HCT116 (cell line): Measurements from ENCODE around the gene MIEN1. TPM values are rescaled to one million over a fixed set of nuclear protein-coding genes. Genes with fewer than 3 reads are reported as not detected.

ENCODE experiments used
- ATAC-seq: fragments of 200-7000 bp; cut with Tn5 transposase; 2 replicates; pipeline ENCODE4 v1.9.1; 2020; ENCODE audit warnings: mild to moderate bottlenecking, moderate library complexity
- BruUV-seq: library from RNA; stranded (reverse); fragments of 400-500 nt; replicated peaks from 2 replicates; lab custom pipeline; 2021; lab: Mats Ljungman, UMichigan
- CTCF ChIA-PET: fragments of 300-600 bp; sonication (Branson Sonifier 250); formaldehyde crosslinking; loops from one replicate; lab custom pipeline; 2021; ENCODE audit warnings: antibody characterized with exemption; lab: Charles Lee
- POLR2A ChIA-PET: fragments of 300-600, 350-600 bp; sonication (Branson Sonifier 250); formaldehyde crosslinking; loops from one replicate; lab custom pipeline; 2021; ENCODE audit warnings: antibody characterized with exemption; lab: Charles Lee
- RAD21 ChIA-PET, 2 experiments: fragments of 300-600 bp; sonication (Branson Sonifier 250); formaldehyde crosslinking; loops; one replicate each; lab custom pipeline; 2023; ENCODE audit warnings: low total read pairs in 2 of 2; ENCODE audit not compliant: uncharacterized antibody in 2 of 2, unreplicated experiment in 2 of 2, low non-redundant PET in 1 of 2; lab: Charles Lee
- DNase-seq: peaks from one replicate; pipeline ENCODE4 v3.0.0-alpha.2; 2010; ENCODE audit warnings: low read depth, low spot score
- H2AFZ ChIP-seq: fragments of 200-600 bp; shearing (Covaris generic), sonication (generic); 2 replicates; pipeline ENCODE4 v1.6.1; 2017; ENCODE audit warnings: low read depth, mixed run types, mixed read lengths, antibody characterized with exemption, low read length; ENCODE audit not compliant: poor library complexity, severe bottlenecking
- H3K27ac ChIP-seq: 2 replicates; pipeline ENCODE4 v1.5.1; 2012; ENCODE audit warnings: low read depth, low read length
- H3K27me3 ChIP-seq: fragments of 200-600 bp; sonication (generic); 2 replicates; pipeline ENCODE4 v1.6.1; 2016; ENCODE audit warnings: mixed run types, low read length, mixed read lengths; ENCODE audit not compliant: insufficient read depth
- H3K36me3 ChIP-seq, 2 experiments: fragments of 200-500 bp in 1 of 2; fragments of 200-600 bp in 1 of 2; sonication (Bioruptor generic) in 1 of 2; sonication (generic) in 1 of 2; 2 replicates each; pipeline versions ENCODE4 v1.5.1 to v1.6.1; 2014 to 2016; ENCODE audit warnings: low read length in 2 of 2, inconsistent platforms in 1 of 2, mixed read lengths in 1 of 2, mixed run types in 1 of 2; ENCODE audit not compliant: insufficient read depth in 2 of 2, control insufficient read depth in 1 of 2
- H3K4me1 ChIP-seq, 2 experiments: fragments of 200-600 bp in 1 of 2; sonication (generic) in 1 of 2; 2 replicates each; pipeline versions ENCODE4 v1.5.1 to v1.6.1; 2012 to 2017; ENCODE audit warnings: low read length in 2 of 2, inconsistent platforms in 1 of 2, mild to moderate bottlenecking in 1 of 2, mixed read lengths in 1 of 2, mixed run types in 1 of 2, moderate library complexity in 1 of 2; ENCODE audit not compliant: insufficient read depth in 2 of 2, control insufficient read depth in 1 of 2
- H3K4me2 ChIP-seq: fragments of 200-600 bp; sonication (generic); 2 replicates; pipeline ENCODE4 v1.6.1; 2017; ENCODE audit warnings: mixed run types, low read length, mixed read lengths
- H3K4me3 ChIP-seq, 2 experiments: fragments of 200-600 bp in 1 of 2; sonication (generic) in 1 of 2; replicated peaks in 1 of 2; 2 replicates each; pipeline ENCODE4 v1.5.1; 2011 to 2016; ENCODE audit warnings: low read length in 2 of 2, control low read depth in 1 of 2, low read depth in 1 of 2, mild to moderate bottlenecking in 1 of 2, mixed read lengths in 1 of 2, mixed run types in 1 of 2
- H3K79me2 ChIP-seq: fragments of 200-600 bp; sonication (generic); 2 replicates; pipeline ENCODE4 v1.6.1; 2017; ENCODE audit warnings: mild to moderate bottlenecking, mixed run types, low read length, moderate library complexity, mixed read lengths; ENCODE audit not compliant: insufficient read depth
- H3K9ac ChIP-seq: fragments of 200-600 bp; sonication (generic); 2 replicates; pipeline ENCODE4 v1.6.1; 2016; ENCODE audit warnings: low read length, mixed read lengths
- H3K9me2 ChIP-seq: fragments of 200-600 bp; sonication (generic), shearing (Covaris generic); 2 replicates; pipeline ENCODE4 v1.6.1; 2017; ENCODE audit warnings: mixed run types, mild to moderate bottlenecking, moderate library complexity; ENCODE audit not compliant: insufficient read depth
- H3K9me3 ChIP-seq, 2 experiments: fragments of 200-500 bp in 1 of 2; fragments of 200-600 bp in 1 of 2; sonication (Bioruptor generic) in 1 of 2; sonication (generic) in 1 of 2; 2 replicates each; pipeline ENCODE4 v1.6.1; 2014 to 2017; ENCODE audit warnings: low read length in 2 of 2, mixed read lengths in 2 of 2, inconsistent platforms in 1 of 2, low read depth in 1 of 2, mild to moderate bottlenecking in 1 of 2, mixed run types in 1 of 2, moderate library complexity in 1 of 2; ENCODE audit not compliant: control insufficient read depth in 1 of 2, insufficient read depth in 1 of 2
- H4K20me1 ChIP-seq: fragments of 200-600 bp; sonication (generic), shearing (Covaris generic); 2 replicates; pipeline ENCODE4 v1.6.1; 2017; ENCODE audit warnings: mixed run types, mild to moderate bottlenecking, moderate library complexity; ENCODE audit not compliant: insufficient read depth
- ATF3 ChIP-seq: IDR thresholded peaks from 2 replicates; pipeline ENCODE4 v1.6.1; 2012
- CBX3 ChIP-seq: IDR thresholded peaks from 2 replicates; pipeline ENCODE4 v1.6.1; 2012; ENCODE audit warnings: low read depth
- CEBPB ChIP-seq: IDR thresholded peaks from 2 replicates; pipeline ENCODE4 v1.6.1; 2012; ENCODE audit warnings: low read depth
- CTCF ChIP-seq, 3 experiments: fragments of 200-600 bp in 1 of 3; sonication (generic) in 1 of 3; IDR thresholded peaks in 2 of 3; conservative IDR thresholded peaks in 1 of 3; 2 replicates each; pipeline ENCODE4 v1.5.1; 2012 to 2017; ENCODE audit warnings: low read depth in 2 of 3, low read length in 2 of 3, antibody characterized with exemption in 1 of 3, borderline replicate concordance in 1 of 3, control low read depth in 1 of 3, mild to moderate bottlenecking in 1 of 3, mixed read lengths in 1 of 3, mixed run types in 1 of 3, moderate library complexity in 1 of 3; ENCODE audit not compliant: insufficient read depth in 1 of 3
- EGR1 ChIP-seq: IDR thresholded peaks from 2 replicates; pipeline ENCODE4 v1.6.1; 2012; ENCODE audit warnings: low read depth
- ELF1 ChIP-seq: IDR thresholded peaks from 2 replicates; pipeline ENCODE4 v1.6.1; 2012; ENCODE audit warnings: low read depth, borderline replicate concordance
- EZH2 ChIP-seq: fragments of 200-600 bp; sonication (generic); IDR thresholded peaks from 2 replicates; pipeline ENCODE4 v1.6.1; 2017; ENCODE audit warnings: antibody characterized with exemption, mixed run types
- EZH2phosphoT487 ChIP-seq: fragments of 200-600 bp; IDR thresholded peaks from 2 replicates; pipeline ENCODE4 v1.6.1; 2018; ENCODE audit warnings: antibody characterized with exemption, borderline replicate concordance
- FOSL1 ChIP-seq: IDR thresholded peaks from 2 replicates; pipeline ENCODE4 v1.6.1; 2012; ENCODE audit warnings: low read depth
- JUND ChIP-seq: IDR thresholded peaks from 2 replicates; pipeline ENCODE4 v1.6.1; 2012
- MAX ChIP-seq: IDR thresholded peaks from 2 replicates; pipeline ENCODE4 v1.6.1; 2012
- POLR2A ChIP-seq: IDR thresholded peaks from 2 replicates; pipeline ENCODE4 v1.7.0; 2011; ENCODE audit warnings: borderline replicate concordance; ENCODE audit not compliant: insufficient read depth, insufficient read length; ENCODE audit errors: extremely low read depth
- POLR2AphosphoS5 ChIP-seq: IDR thresholded peaks from 2 replicates; pipeline ENCODE4 v1.6.1; 2011; ENCODE audit warnings: mild to moderate bottlenecking, low read depth, low read length, moderate library complexity
- SIN3A ChIP-seq: IDR thresholded peaks from 2 replicates; pipeline ENCODE4 v1.6.1; 2012; ENCODE audit warnings: low read depth
- SP1 ChIP-seq: IDR thresholded peaks from 2 replicates; pipeline ENCODE4 v1.6.1; 2012; ENCODE audit warnings: low read depth
- TCF7L2 ChIP-seq: IDR thresholded peaks from 2 replicates; pipeline ENCODE4 v1.7.0; 2011; ENCODE audit warnings: borderline replicate concordance, inconsistent platforms; ENCODE audit not compliant: insufficient read depth, insufficient read length; ENCODE audit errors: extremely low read depth
- YY1 ChIP-seq: IDR thresholded peaks from 2 replicates; pipeline ENCODE4 v1.6.1; 2011; ENCODE audit warnings: low read length, low read depth, moderate library complexity, mild to moderate bottlenecking; ENCODE audit not compliant: insufficient replicate concordance; ENCODE audit errors: extremely low read depth
- ZBTB33 ChIP-seq: IDR thresholded peaks from 2 replicates; pipeline ENCODE4 v1.6.1; 2011; ENCODE audit warnings: mild to moderate bottlenecking, low read length, moderate library complexity; ENCODE audit not compliant: insufficient replicate concordance; ENCODE audit errors: extremely low read depth
- ZNF274 ChIP-seq: fragments of 200-500 bp; sonication (Bioruptor generic); IDR thresholded peaks from 2 replicates; pipeline ENCODE4 v1.6.1; 2014; ENCODE audit warnings: mild to moderate bottlenecking, low read depth, low read length, inconsistent platforms
- intact Hi-C: fragments of 100-400 bp; cut with micrococcal nuclease; formaldehyde crosslinking; loops from 2 replicates; pipeline ENCODE4 v1.10.0; 2022
- total RNA-seq: library from RNA; stranded (reverse); gene quantifications from one replicate; pipeline ENCODE4 v1.2.1, GENCODE V29; 2021; ENCODE audit not compliant: unreplicated experiment

Gene MIEN1
- total RNA-seq, 1 experiment from 2014 or later: 73.9 TPM

- H3K4me1 ChIP-seq: peaks cover 3 to 9% of the 10 kb centered on the region in 2 experiments; a peak in 2 of 4 replicates
- no peak overlapping the region for H3K9ac ChIP-seq
- POLR2A ChIA-PET: interaction anchor here (1.3 kb wide), 1 partner anchor 20 kb away, joined by 6 read pairs; the partner anchor contains the start of gene ERBB2
- BruUV-seq: no TSS peak
- H3K27ac ChIP-seq: no peak overlapping the region
- H3K27me3 ChIP-seq: no peaks in the 10 kb centered on the region
- CTCF ChIA-PET: interaction anchor here (0.7 to 2.2 kb wide), 4 partner anchors 10 to 98 kb away, joined by 3 to 27 read pairs (median 6); partner anchors contain the start of genes ERBB2 and MIEN1
- no peaks in the 10 kb centered on the region for H3K9me2 ChIP-seq
- TF ChIP-seq JUND (no peak), POLR2A (no peak), YY1 (no peak), CBX3 (no peak), SP1 (no peak), EZH2phosphoT487 (no peak), CEBPB (no peak), POLR2AphosphoS5 (no peak), MAX (no peak), SIN3A (no peak), EGR1 (no peak), EZH2 (no peak), ZBTB33 (no peak), FOSL1 (no peak), ZNF274 (no peak), ATF3 (no peak), TCF7L2 (no peak), ELF1 (no peak), CTCF (IDR thresholded peaks at IDR 0.05 in 2 of 3, conservative IDR thresholded peaks at IDR 0.05 in 1 of 3; ENCODE audit: borderline replicate concordance in 1 of 3, insufficient read depth in 1 of 3, low read depth in 2 of 3, low read length in 2 of 3) (no peak)
- H4K20me1 ChIP-seq: no peaks in the 10 kb centered on the region
- no peak overlapping the region for H2AFZ ChIP-seq
- no peak for DNase-seq
- no peaks in the 10 kb centered on the region for H3K79me2 ChIP-seq
- RAD21 ChIA-PET: no interaction called here
- intact Hi-C loops: no loop called here
- H3K4me3 ChIP-seq: no peak overlapping the region
- no peak overlapping the region for H3K4me2 ChIP-seq
- H3K36me3 ChIP-seq: peaks cover 2 to 13% of the 10 kb centered on the region in 2 experiments; a peak in 2 of 4 replicates
- H3K9me3 ChIP-seq: no peaks in the 10 kb centered on the region
- no peak for ATAC-seq
Measured at GRCh38 chr17:39719563-39720355, 10.6 kb downstream of the MIEN1 start.
